PC-9 (cell line): ENCODE data around the gene ADISSP.

ENCODE experiments used
- CTCF ChIP-seq: fragments of 200-600 bp; sonication (generic); conservative IDR thresholded peaks from 2 replicates; pipeline ENCODE4 v1.6.1; 2017; ENCODE audit warnings: mixed run types, antibody characterized with exemption, mild to moderate bottlenecking, moderate library complexity
- EZH2 ChIP-seq: fragments of 200-600 bp; sonication (generic); IDR thresholded peaks from 2 replicates; pipeline ENCODE4 v1.8.0; 2017; ENCODE audit warnings: antibody characterized with exemption, low read depth

GRCh38 chr20:3751305-3751674, 16.3 kb downstream of the ADISSP start:
- no peak for TF ChIP-seq CTCF
- no peak for TF ChIP-seq EZH2
